Measurements from ENCODE around the gene GPR142. TPM values are rescaled to one million over a fixed set of nuclear protein-coding genes. Genes with fewer than 3 reads are reported as not detected.
A peak's percentile ranks its signal among the peaks of the same experiment; 100 is the strongest.

GPR142 gene
- total and polyA plus RNA-seq, 2 experiments from 2014 or later, result not detected

DNA sequence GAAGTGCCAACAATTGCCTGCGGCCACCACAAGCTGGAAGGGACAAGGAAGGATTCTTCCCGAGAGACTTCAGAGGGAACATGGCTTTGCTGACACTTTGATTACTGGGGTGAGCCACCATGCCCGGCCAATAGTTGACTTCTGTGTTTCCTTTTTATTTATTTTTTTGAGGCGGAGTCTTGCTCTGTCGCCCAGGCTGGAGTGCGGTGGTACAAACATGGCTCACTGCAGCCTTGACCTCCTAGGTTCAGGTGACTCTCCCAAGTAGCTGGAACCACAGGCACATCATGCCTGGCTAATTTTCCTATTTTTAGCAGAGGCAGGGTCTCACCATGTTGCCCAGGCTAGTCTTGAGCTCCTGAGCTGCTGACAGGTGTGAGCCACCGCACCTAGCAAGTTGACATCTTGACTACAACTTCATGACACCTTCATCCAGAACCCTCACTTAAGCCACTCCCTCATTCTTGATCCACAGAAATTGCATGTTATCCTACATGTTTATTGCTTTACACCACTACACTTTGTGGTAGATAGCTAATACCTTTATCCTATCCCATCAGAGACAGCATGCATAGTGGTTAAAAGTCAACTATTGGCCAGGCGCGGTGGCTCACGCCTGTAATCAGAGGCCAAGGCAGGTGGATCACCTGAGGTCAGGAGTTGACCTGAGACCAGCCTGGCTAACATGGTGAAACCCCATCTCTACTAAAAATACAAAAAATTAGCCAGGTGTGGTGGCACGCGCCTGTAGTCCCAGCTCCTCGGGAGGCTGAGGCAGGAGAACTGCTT, 48.5 kb downstream of the GPR142 start:
- Histone ChIP-seq H3K4me1 (ENCODE audit: insufficient read depth) (peaks cover 4% of the 10 kb centered on the region; the same call in 1 of the 2 replicates), H3K27me3 (replicated peaks; ENCODE audit: insufficient read depth) (no peaks in the 10 kb centered on the region), H3K9me3 (ENCODE audit: low read depth) (no peaks in the 10 kb centered on the region), H3K79me2 (ENCODE audit: insufficient read depth) (no peaks in the 10 kb centered on the region), H3K4me2 (ENCODE audit: unreplicated experiment) (no peak overlapping the region), H3K27ac (no peak overlapping the region), H3K9ac (no peak overlapping the region), H3K36me3 (ENCODE audit: low read depth) (no peaks in the 10 kb centered on the region), H4K20me1 (ENCODE audit: insufficient read depth) (no peaks in the 10 kb centered on the region), H3F3A (ENCODE audit: insufficient read depth) (no peaks in the 10 kb centered on the region; the same call in 1 of the 2 replicates), H3K9me2 (ENCODE audit: insufficient read depth) (no peaks in the 10 kb centered on the region), H2AFZ (no peak overlapping the region), H3K4me3 (no peak overlapping the region)
- DNase-seq, result no peak
- TF ChIP-seq EZH2 (IDR thresholded peaks at IDR 0.05; ENCODE audit: insufficient read depth, poor library complexity, severe bottlenecking) (no peak), EZH2phosphoT487 (IDR thresholded peaks at IDR 0.05; ENCODE audit: insufficient read depth, low read depth) (no peak)
- in situ Hi-C loops (cut with MboI), result no loop called here
- WGBS, 2 experiments (ENCODE audit: low coverage in 1 of 2, low lambda C conversion rate in 2 of 2, missing lambda C conversion rate in 2 of 2), result 84 to 85% methylated on average over 13 of the region's 13 CpGs

GRCh38 chr17:74417178-74418045, 50.1 kb downstream of the GPR142 start:
- Histone ChIP-seq H3K9me3 (ENCODE audit: low read depth) (no peaks in the 10 kb centered on the region), H3K4me1 (ENCODE audit: insufficient read depth) (peaks cover 4% of the 10 kb centered on the region; the same call in 1 of the 2 replicates), H3K36me3 (ENCODE audit: low read depth) (no peaks in the 10 kb centered on the region), H4K20me1 (ENCODE audit: insufficient read depth) (no peaks in the 10 kb centered on the region), H3K4me2 (ENCODE audit: unreplicated experiment) (peak overlapping the region; percentile 27), H2AFZ (no peak overlapping the region), H3K9ac (no peak overlapping the region), H3K4me3 (no peak overlapping the region), H3K9me2 (ENCODE audit: insufficient read depth) (no peaks in the 10 kb centered on the region), H3F3A (ENCODE audit: insufficient read depth) (no peaks in the 10 kb centered on the region; the same call in 1 of the 2 replicates), H3K27me3 (replicated peaks; ENCODE audit: insufficient read depth) (no peaks in the 10 kb centered on the region), H3K79me2 (ENCODE audit: insufficient read depth) (no peaks in the 10 kb centered on the region), H3K27ac (no peak overlapping the region)
- in situ Hi-C loops (cut with MboI), result no loop called here
- peak; percentile 88 for DNase-seq
- TF ChIP-seq EZH2phosphoT487 (IDR thresholded peaks at IDR 0.05; ENCODE audit: insufficient read depth, low read depth) (no peak), EZH2 (IDR thresholded peaks at IDR 0.05; ENCODE audit: insufficient read depth, poor library complexity, severe bottlenecking) (no peak)
- 26 to 28% methylated on average over 12 of the region's 12 CpGs for WGBS, 2 experiments (ENCODE audit: low coverage in 1 of 2, low lambda C conversion rate in 2 of 2, missing lambda C conversion rate in 2 of 2)

DNA sequence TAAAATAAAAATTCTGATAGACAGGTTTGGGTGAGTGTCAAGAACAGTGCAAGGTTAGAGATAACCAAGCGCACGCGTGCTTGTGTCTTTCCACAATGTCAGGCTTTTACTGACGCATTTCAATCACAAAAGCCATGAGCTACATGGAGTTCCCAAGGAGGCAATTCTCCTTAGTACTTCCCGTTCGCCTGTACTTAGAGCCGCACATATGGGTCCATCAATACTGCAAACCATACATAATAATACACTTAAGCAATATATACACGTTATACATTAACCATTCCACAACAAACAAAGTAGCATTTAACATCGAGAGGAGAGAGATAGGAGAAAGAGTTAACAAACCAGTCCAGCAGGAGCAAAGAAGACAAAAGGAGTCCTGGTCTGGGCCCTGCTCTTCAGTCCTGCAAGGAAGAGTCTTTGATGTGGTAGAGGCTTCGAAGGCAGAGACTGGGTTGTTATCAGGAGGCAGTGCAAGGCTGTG, 52.7 kb downstream of the GPR142 start:
- H3K9me3 ChIP-seq (ENCODE audit: low read depth), result no peaks in the 10 kb centered on the region
- H3K27ac ChIP-seq, result no peak overlapping the region
- no peaks in the 10 kb centered on the region for H3K9me2 ChIP-seq (ENCODE audit: insufficient read depth)
- no peak for TF ChIP-seq EZH2 (IDR thresholded peaks at IDR 0.05; ENCODE audit: insufficient read depth, poor library complexity, severe bottlenecking)
- TF ChIP-seq EZH2phosphoT487 (IDR thresholded peaks at IDR 0.05; ENCODE audit: insufficient read depth, low read depth), result no peak
- no peak overlapping the region for H3K4me2 ChIP-seq (ENCODE audit: unreplicated experiment)
- in situ Hi-C loops (cut with MboI), result no loop called here
- H2AFZ ChIP-seq, result no peak overlapping the region
- no peak overlapping the region for H3K4me3 ChIP-seq
- WGBS, 2 experiments (ENCODE audit: low coverage in 1 of 2, low lambda C conversion rate in 2 of 2, missing lambda C conversion rate in 2 of 2), result 77 to 79% methylated on average over 10 of the region's 10 CpGs
- H4K20me1 ChIP-seq (ENCODE audit: insufficient read depth), result no peaks in the 10 kb centered on the region
- H3K36me3 ChIP-seq (ENCODE audit: low read depth), result no peaks in the 10 kb centered on the region
- no peaks in the 10 kb centered on the region for H3K27me3 ChIP-seq (replicated peaks; ENCODE audit: insufficient read depth)
- DNase-seq, result no peak
- H3F3A ChIP-seq (ENCODE audit: insufficient read depth), result no peaks in the 10 kb centered on the region; the same call in 1 of the 2 replicates
- no peak overlapping the region for H3K9ac ChIP-seq
- H3K4me1 ChIP-seq (ENCODE audit: insufficient read depth), result peaks cover 4% of the 10 kb centered on the region; the same call in 1 of the 2 replicates
- no peaks in the 10 kb centered on the region for H3K79me2 ChIP-seq (ENCODE audit: insufficient read depth)

Small RNA genes lying within 50 kb of the gene (small RNA-seq; reads per million reads assigned to genes)
- gene RNA5SP448 (ENCODE audit: low read depth, low replicate concordance), result not detected

Other genes with a start within 250 kb of the GPR142 start
- 87.6 and 176 TPM in 2 replicates for gene RPL38, start 163.8 kb upstream of the GPR142 start, total RNA-seq (2014; rRNA removed; shearing (Covaris generic))
- 986 and 999 TPM in 2 replicates for gene RPL38, start 163.8 kb upstream of the GPR142 start, polyA plus RNA-seq (2016; fragmentation: Nextera tagmentation; extraction: Ambion mirVana)
- gene TTYH2, start 153.9 kb upstream of the GPR142 start, total RNA-seq (2014; rRNA removed; shearing (Covaris generic)), result 2.4 TPM in 1 of 2 replicates, not detected in the other
- gene TTYH2, start 153.9 kb upstream of the GPR142 start, polyA plus RNA-seq (2016; fragmentation: Nextera tagmentation; extraction: Ambion mirVana), result 0.19 and 0.38 TPM in 2 replicates
- not detected in 2 replicates for gene DNAI2, start 93.3 kb upstream of the GPR142 start, total RNA-seq (2014; rRNA removed; shearing (Covaris generic))
- gene DNAI2, start 93.3 kb upstream of the GPR142 start, polyA plus RNA-seq (2016; fragmentation: Nextera tagmentation; extraction: Ambion mirVana), result not detected in 2 replicates
- not detected in 2 replicates for gene KIF19, start 41.3 kb upstream of the GPR142 start, total RNA-seq (2014; rRNA removed; shearing (Covaris generic))
- not detected in 2 replicates for gene KIF19, start 41.3 kb upstream of the GPR142 start, polyA plus RNA-seq (2016; fragmentation: Nextera tagmentation; extraction: Ambion mirVana)
- gene BTBD17, start 5.6 kb upstream of the GPR142 start, total RNA-seq (2014; rRNA removed; shearing (Covaris generic)), result not detected in 2 replicates
- 0.10 TPM in 1 of 2 replicates, not detected in the other for gene BTBD17, start 5.6 kb upstream of the GPR142 start, polyA plus RNA-seq (2016; fragmentation: Nextera tagmentation; extraction: Ambion mirVana)
- 0.25 and 2.7 TPM in 2 replicates for gene GPRC5C, start 64.6 kb downstream of the GPR142 start, total RNA-seq (2014; rRNA removed; shearing (Covaris generic))
- gene GPRC5C, start 64.6 kb downstream of the GPR142 start, polyA plus RNA-seq (2016; fragmentation: Nextera tagmentation; extraction: Ambion mirVana), result 0.95 and 1.6 TPM in 2 replicates
- not detected in 2 replicates for gene CD300A, start 99.1 kb downstream of the GPR142 start, total RNA-seq (2014; rRNA removed; shearing (Covaris generic))
- gene CD300A, start 99.1 kb downstream of the GPR142 start, polyA plus RNA-seq (2016; fragmentation: Nextera tagmentation; extraction: Ambion mirVana), result not detected in 2 replicates
- not detected in 2 replicates for gene CD300LB, start 164.0 kb downstream of the GPR142 start, total RNA-seq (2014; rRNA removed; shearing (Covaris generic))
- gene CD300LB, start 164.0 kb downstream of the GPR142 start, polyA plus RNA-seq (2016; fragmentation: Nextera tagmentation; extraction: Ambion mirVana), result not detected in 2 replicates
- 0.76 and 1.0 TPM in 2 replicates for gene CD300C, start 178.6 kb downstream of the GPR142 start, total RNA-seq (2014; rRNA removed; shearing (Covaris generic))
- 1.4 TPM in 2 replicates for gene CD300C, start 178.6 kb downstream of the GPR142 start, polyA plus RNA-seq (2016; fragmentation: Nextera tagmentation; extraction: Ambion mirVana)
- not detected in 2 replicates for gene CD300H, start 200.0 kb downstream of the GPR142 start, total RNA-seq (2014; rRNA removed; shearing (Covaris generic))
- gene CD300H, start 200.0 kb downstream of the GPR142 start, polyA plus RNA-seq (2016; fragmentation: Nextera tagmentation; extraction: Ambion mirVana), result not detected in 2 replicates
- gene CD300LD, start 224.8 kb downstream of the GPR142 start, total RNA-seq (2014; rRNA removed; shearing (Covaris generic)), result not detected in 2 replicates
- not detected in 2 replicates for gene CD300LD, start 224.8 kb downstream of the GPR142 start, polyA plus RNA-seq (2016; fragmentation: Nextera tagmentation; extraction: Ambion mirVana)